H1 (cell line): ENCODE data around the gene SV2A. TPM values are rescaled to one million over a fixed set of nuclear protein-coding genes. Genes with fewer than 3 reads are reported as not detected.

Source experiments
- CTBP2 ChIP-seq: IDR thresholded peaks from 2 replicates; pipeline ENCODE4 v1.7.0; 2011; ENCODE audit warnings: borderline replicate concordance, mild to moderate bottlenecking, moderate library complexity, mixed read lengths, low read length; ENCODE audit not compliant: insufficient read depth, insufficient read length
- CTCF ChIP-seq, 3 experiments: IDR thresholded peaks; 1 replicate in 2 of 3; 2 replicates in 1 of 3; pipeline versions ENCODE4 v1.5.1 to v1.6.1; 2011; ENCODE audit warnings: low read length in 3 of 3, mild to moderate bottlenecking in 3 of 3, inconsistent platforms in 2 of 3, low read depth in 1 of 3, moderate library complexity in 1 of 3; ENCODE audit not compliant: insufficient read depth in 1 of 3; ENCODE audit errors: control extremely low read depth in 1 of 3
- EZH2 ChIP-seq: fragments of 200-600 bp; sonication (generic); IDR thresholded peaks from 2 replicates; pipeline ENCODE4 v1.7.1; 2012; ENCODE audit warnings: low read depth, mild to moderate bottlenecking, moderate library complexity, low read length, inconsistent platforms; ENCODE audit not compliant: severe bottlenecking
- MAFK ChIP-seq: IDR thresholded peaks from 2 replicates; pipeline ENCODE4 v1.6.1; 2012; ENCODE audit warnings: low read depth, mild to moderate bottlenecking, improper control_type of control experiment, low read length
- NANOG ChIP-seq: IDR thresholded peaks from 2 replicates; pipeline ENCODE4 v1.6.1; 2011; ENCODE audit warnings: low read length, low read depth, mild to moderate bottlenecking, inconsistent platforms; ENCODE audit not compliant: insufficient read depth, poor library complexity, severe bottlenecking
- POU5F1 ChIP-seq: IDR thresholded peaks from 2 replicates; pipeline ENCODE4 v1.6.1; 2011; ENCODE audit warnings: low read depth, mild to moderate bottlenecking, low read length, moderate library complexity
- RAD21 ChIP-seq, 2 experiments: IDR thresholded peaks in 1 of 2; conservative IDR thresholded peaks in 1 of 2; 2 replicates each; pipeline ENCODE4 v1.6.1; 2011; ENCODE audit warnings: low read depth in 2 of 2, low read length in 2 of 2, improper control_type of control experiment in 1 of 2, inconsistent platforms in 1 of 2, mild to moderate bottlenecking in 1 of 2, moderate library complexity in 1 of 2
- YY1 ChIP-seq: IDR thresholded peaks from 2 replicates; pipeline ENCODE4 v1.6.1; 2011; ENCODE audit warnings: low read depth, mild to moderate bottlenecking, low read length
- ZNF274 ChIP-seq: IDR thresholded peaks from 2 replicates; pipeline ENCODE4 v1.7.0; 2012; ENCODE audit warnings: low read length, borderline replicate concordance; ENCODE audit errors: extremely low read depth
- polyA plus RNA-seq, 7 experiments: library from polyadenylated mRNA; depleted of rRNA in 3 of 7; stranded (reverse) in 5 of 7; unstranded in 2 of 7; fragments of >200 nt in 5 of 7; fragments of 200-250 nt in 2 of 7; gene quantifications; 1 replicate in 5 of 7; 2 replicates in 1 of 7; 4 replicates in 1 of 7; pipeline versions ENCODE4 v1.2.1 to v1.2.3, GENCODE V29; 2011 to 2013; ENCODE audit warnings: missing spikeins in 2 of 7, mixed read lengths in 2 of 7
- total RNA-seq: library from RNA; stranded (reverse); fragmentation: NEBNext Ultra II Directional; extraction: Animal tissue kit (Norgen Biotek cat#: 25700); gene quantifications from 2 replicates; pipeline ENCODE4 v1.2.1, GENCODE V29; 2021

SV2A gene
- total and polyA plus RNA-seq, 2 of the 8 experiments (the other 6 are each of a cell fraction or from before 2014, with no cell fraction given), result 41.8 to 51.8 TPM

GRCh38 chr1:149936992-149937705, 19.5 kb upstream of the SV2A start (continued):
- no peak for TF ChIP-seq CTCF (IDR thresholded peaks at IDR 0.05; ENCODE audit: control extremely low read depth in 1 of 3, insufficient read depth in 1 of 3, low read depth in 1 of 3, low read length in 3 of 3)
- TF ChIP-seq MAFK, result no peak
- TF ChIP-seq ZNF274, result no peak
- TF ChIP-seq NANOG, result no peak
- TF ChIP-seq EZH2, result no peak
- TF ChIP-seq YY1, result no peak
- no peak for TF ChIP-seq RAD21 (IDR thresholded peaks at IDR 0.05 in 1 of 2, conservative IDR thresholded peaks at IDR 0.05 in 1 of 2; ENCODE audit: low read depth in 2 of 2, low read length in 2 of 2)
- no peak for TF ChIP-seq CTBP2
- TF ChIP-seq POU5F1, result no peak
